IPS DF 6.9 (cell line): ENCODE results near the gene STYXL1.

Experiments used
- DNase-seq: peaks from one replicate; pipeline ENCODE4 v3.0.0-alpha.2; 2013; ENCODE audit warnings: low read depth, low spot score
- H3K27ac ChIP-seq: one replicate; pipeline ENCODE4 v1.5.1; 2013; ENCODE audit warnings: low read length, control low read depth
- H3K27me3 ChIP-seq: 2 replicates; pipeline ENCODE4 v1.6.1; 2013; ENCODE audit warnings: mild to moderate bottlenecking, low read length; ENCODE audit not compliant: control insufficient read depth, insufficient read depth
- H3K36me3 ChIP-seq: 2 replicates; pipeline ENCODE4 v1.6.1; 2013; ENCODE audit warnings: low read length; ENCODE audit not compliant: control insufficient read depth, insufficient read depth
- H3K4me1 ChIP-seq: 2 replicates; pipeline ENCODE4 v1.6.1; 2013; ENCODE audit warnings: low read length; ENCODE audit not compliant: control insufficient read depth, insufficient read depth
- H3K4me3 ChIP-seq: 2 replicates; pipeline ENCODE4 v1.5.1; 2013; ENCODE audit warnings: mild to moderate bottlenecking, low read length
- H3K9me3 ChIP-seq: 2 replicates; pipeline ENCODE4 v1.6.1; 2013; ENCODE audit warnings: low read length, inconsistent platforms; ENCODE audit not compliant: control insufficient read depth, insufficient read depth
- WGBS: extraction: QIAGEN DNeasy Blood & Tissue Kit; methylation state at CpG from one replicate; pipeline ENCODE4 v1.1.7; 2013; ENCODE audit warnings: mixed read lengths, missing lambda C conversion rate; ENCODE audit not compliant: insufficient read length, insufficient coverage; 5-methylcytosine and 5-hydroxymethylcytosine counted together

Gene STYXL1

GRCh38 chr7:75967487-75967997 lies 80.3 kb downstream of the STYXL1 start:
- Histone ChIP-seq H3K27ac (no peak overlapping the region), H3K4me3 (no peak overlapping the region), H3K36me3 (peaks cover 3% of the 10 kb centered on the region), H3K4me1 (no peaks in the 10 kb centered on the region; the same call in 1 of the 2 replicates), H3K9me3 (no peaks in the 10 kb centered on the region), H3K27me3 (no peaks in the 10 kb centered on the region)
- DNase-seq: no peak
- WGBS: no CpG with 5 or more reads among the region's 13 CpGs

GRCh38 chr7:75967055-75967454 lies 80.7 kb downstream of the STYXL1 start:
- no peak overlapping the region for H3K4me3 ChIP-seq
- H3K27me3 ChIP-seq: no peaks in the 10 kb centered on the region
- DNase-seq: no peak
- no peaks in the 10 kb centered on the region for H3K9me3 ChIP-seq
- H3K4me1 ChIP-seq: no peaks in the 10 kb centered on the region; the same call in 1 of the 2 replicates
- H3K36me3 ChIP-seq: peaks cover 3% of the 10 kb centered on the region
- WGBS: no CpG with 5 or more reads among the region's 11 CpGs
- no peak overlapping the region for H3K27ac ChIP-seq

- DNase-seq: no peak
- Histone ChIP-seq H3K27me3 (no peaks in the 10 kb centered on the region), H3K4me3 (no peak overlapping the region), H3K9me3 (no peaks in the 10 kb centered on the region), H3K27ac (no peak overlapping the region), H3K4me1 (no peaks in the 10 kb centered on the region; the same call in 1 of the 2 replicates), H3K36me3 (peaks cover 3% of the 10 kb centered on the region)
- no CpG with 5 or more reads among the region's 26 CpGs for WGBS
These were observed 81.4 kb downstream of the STYXL1 start for GRCh38 chr7:75966190-75966961.

GRCh38 chr7:75965617-75966016 lies 82.2 kb downstream of the STYXL1 start:
- H3K27ac ChIP-seq: no peak overlapping the region
- no peak for DNase-seq
- H3K27me3 ChIP-seq: no peaks in the 10 kb centered on the region
- H3K36me3 ChIP-seq: peaks cover 3% of the 10 kb centered on the region
- H3K4me3 ChIP-seq: no peak overlapping the region
- H3K9me3 ChIP-seq: no peaks in the 10 kb centered on the region
- H3K4me1 ChIP-seq: no peaks in the 10 kb centered on the region; the same call in 1 of the 2 replicates
- no CpG with 5 or more reads among the region's 13 CpGs for WGBS

GRCh38 chr7:75963381-75963995 lies 84.3 kb downstream of the STYXL1 start:
- Histone ChIP-seq H3K27ac (no peak overlapping the region), H3K4me3 (no peak overlapping the region), H3K9me3 (no peaks in the 10 kb centered on the region), H3K36me3 (peaks cover 3% of the 10 kb centered on the region), H3K4me1 (no peaks in the 10 kb centered on the region; the same call in 1 of the 2 replicates), H3K27me3 (no peaks in the 10 kb centered on the region)
- no CpG with 5 or more reads among the region's 9 CpGs for WGBS
- DNase-seq: no peak

- Histone ChIP-seq H3K4me3 (no peak overlapping the region), H3K4me1 (no peaks in the 10 kb centered on the region; the same call in 1 of the 2 replicates), H3K9me3 (no peaks in the 10 kb centered on the region), H3K27ac (no peak overlapping the region), H3K27me3 (no peaks in the 10 kb centered on the region), H3K36me3 (no peaks in the 10 kb centered on the region; the same call in 1 of the 2 replicates)
- no peak for DNase-seq
- WGBS: no CpG with 5 or more reads among the region's 18 CpGs
These were observed 85.0 kb downstream of the STYXL1 start for GRCh38 chr7:75962607-75963380.

GRCh38 chr7:75961218-75961617 lies 86.6 kb downstream of the STYXL1 start:
- H3K4me3 ChIP-seq: no peak overlapping the region
- DNase-seq: no peak

GRCh38 chr7:75960372-75960771 lies 87.4 kb downstream of the STYXL1 start:
- no peak for DNase-seq
- no CpG with 5 or more reads among the region's 6 CpGs for WGBS
- no peaks in the 10 kb centered on the region for H3K27me3 ChIP-seq
- no peaks in the 10 kb centered on the region for H3K9me3 ChIP-seq
- H3K4me3 ChIP-seq: no peak overlapping the region
- H3K4me1 ChIP-seq: no peaks in the 10 kb centered on the region
- H3K36me3 ChIP-seq: peaks cover 3% of the 10 kb centered on the region; the same call in 1 of the 2 replicates
- no peak overlapping the region for H3K27ac ChIP-seq

More at GRCh38 chr7:75961218-75961617, 86.6 kb downstream of the STYXL1 start:
- H3K27ac ChIP-seq: no peak overlapping the region
- H3K4me1 ChIP-seq: no peaks in the 10 kb centered on the region
- H3K36me3 ChIP-seq: no peaks in the 10 kb centered on the region; the same call in 1 of the 2 replicates
- H3K27me3 ChIP-seq: no peaks in the 10 kb centered on the region
- no peaks in the 10 kb centered on the region for H3K9me3 ChIP-seq
- WGBS: no CpG with 5 or more reads among the region's 7 CpGs

GRCh38 chr7:75958802-75959543 lies 88.8 kb downstream of the STYXL1 start:
- no peaks in the 10 kb centered on the region for H3K27me3 ChIP-seq
- no peak overlapping the region for H3K4me3 ChIP-seq
- no CpG with 5 or more reads among the region's 9 CpGs for WGBS
- 0 out of 2 replicates have a peak, but pooled peaks cover 5% of the 10 kb centered on the region for H3K36me3 ChIP-seq
- no peaks in the 10 kb centered on the region for H3K4me1 ChIP-seq
- H3K9me3 ChIP-seq: no peaks in the 10 kb centered on the region
- DNase-seq: no peak
- H3K27ac ChIP-seq: no peak overlapping the region
